22Rv1 (cell line): ENCODE measurements around the gene CASK.

Experiments used
- H3K27ac ChIP-seq: fragments of 450-650 bp; 2 replicates; pipeline ENCODE4 v1.5.1; 2017
- CTCF ChIP-seq: fragments of 450-650 bp; IDR thresholded peaks from 2 replicates; pipeline ENCODE4 v1.5.1; 2017; ENCODE audit warnings: mild to moderate bottlenecking
- ZFX ChIP-seq: fragments of 450-650 bp; IDR thresholded peaks from 2 replicates; pipeline ENCODE4 v1.6.1; 2017; ENCODE audit warnings: antibody characterized with exemption, borderline replicate concordance

The CASK gene

GRCh38 chrX:41952102-41952501 is 28.7 kb upstream of the CASK start:
- H3K27ac ChIP-seq: no peak overlapping the region
- no peak for TF ChIP-seq ZFX
- no peak for TF ChIP-seq CTCF

GRCh38 chrX:41946989-41947612 is 23.7 kb upstream of the CASK start:
- TF ChIP-seq CTCF: no peak
- no peak for TF ChIP-seq ZFX
- H3K27ac ChIP-seq: no peak overlapping the region

GRCh38 chrX:41946235-41946634 is 22.9 kb upstream of the CASK start:
- no peak overlapping the region for H3K27ac ChIP-seq
- TF ChIP-seq ZFX: no peak
- TF ChIP-seq CTCF: no peak

GRCh38 chrX:41935832-41936231 is 12.5 kb upstream of the CASK start:
- no peak overlapping the region for H3K27ac ChIP-seq
- TF ChIP-seq CTCF (no peak), ZFX (no peak)

GRCh38 chrX:41933546-41933945 is 10.2 kb upstream of the CASK start:
- no peak overlapping the region for H3K27ac ChIP-seq
- TF ChIP-seq ZFX (no peak), CTCF (no peak)

GRCh38 chrX:41932885-41933284 is 9.5 kb upstream of the CASK start:
- TF ChIP-seq ZFX (no peak), CTCF (no peak)

GRCh38 chrX:41931591-41931990 is 8.2 kb upstream of the CASK start:
- no peak overlapping the region for H3K27ac ChIP-seq
- TF ChIP-seq ZFX: no peak
- TF ChIP-seq CTCF: no peak

More at GRCh38 chrX:41932885-41933284, 9.5 kb upstream of the CASK start:
- no peak overlapping the region for H3K27ac ChIP-seq
